UCSD-AML1 (cell line): ENCODE data around the gene GLP1R.

Experiments
- DNase-seq: peaks from one replicate; lab custom pipeline; 2025; ENCODE audit not compliant: unreplicated experiment; lab: John Stamatoyannopoulos, UW

GLP1R gene

DNA sequence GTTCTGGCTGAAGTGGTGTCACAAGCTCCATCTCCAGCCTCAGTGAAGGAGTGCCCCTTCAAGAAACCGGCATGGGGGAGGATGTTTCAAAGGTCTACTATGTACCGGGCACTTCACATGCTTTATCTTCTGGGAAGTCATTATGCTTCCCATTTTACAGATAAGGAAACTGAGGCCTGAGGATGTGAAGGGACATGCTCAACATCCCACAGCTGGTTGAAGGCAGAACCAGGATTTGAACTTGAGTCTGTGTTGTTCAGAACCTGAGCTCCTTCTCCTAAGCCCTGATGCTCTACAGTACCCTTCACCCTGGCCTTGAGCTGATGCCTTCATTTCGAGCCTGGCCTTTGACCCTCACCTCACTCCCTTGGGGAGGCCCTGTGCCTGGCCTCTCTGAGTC lies 13.0 kb downstream of the GLP1R start:
- DNase-seq: no peak

DNA sequence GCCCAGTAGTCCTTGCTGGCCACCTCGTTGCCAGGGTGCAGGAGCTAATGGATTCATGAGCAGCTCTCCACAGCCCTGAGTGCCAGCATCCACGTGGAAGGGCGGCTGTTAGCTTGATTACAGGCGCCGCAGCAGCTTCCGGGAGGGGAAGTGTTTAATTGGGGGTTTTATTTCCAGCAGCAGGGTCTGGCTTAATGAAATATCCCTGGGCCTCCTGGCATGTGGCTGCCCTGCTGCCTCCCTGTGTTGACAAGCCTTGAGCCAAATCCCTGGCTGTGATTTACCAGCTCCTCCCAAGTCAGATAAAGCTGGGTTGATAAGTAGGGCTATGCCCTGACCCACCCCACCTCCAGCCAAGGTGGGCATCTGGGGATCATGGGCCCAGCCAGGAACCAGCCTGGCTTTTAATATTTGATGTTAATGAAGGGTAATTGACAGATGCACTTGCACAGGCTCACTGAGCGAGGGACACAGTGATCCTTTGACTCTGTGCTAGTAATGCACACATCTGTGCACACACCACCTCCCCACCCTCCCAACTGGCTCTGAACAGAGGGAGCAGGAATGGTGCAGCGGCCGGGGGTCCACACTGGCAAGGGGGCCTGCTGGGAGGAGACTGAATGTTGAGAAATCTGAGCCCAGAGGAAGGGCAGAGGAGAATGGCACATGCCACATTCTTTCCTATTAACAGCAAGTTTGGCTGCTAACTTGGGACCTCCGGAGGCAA lies 13.6 kb downstream of the GLP1R start:
- no peak for DNase-seq

DNA sequence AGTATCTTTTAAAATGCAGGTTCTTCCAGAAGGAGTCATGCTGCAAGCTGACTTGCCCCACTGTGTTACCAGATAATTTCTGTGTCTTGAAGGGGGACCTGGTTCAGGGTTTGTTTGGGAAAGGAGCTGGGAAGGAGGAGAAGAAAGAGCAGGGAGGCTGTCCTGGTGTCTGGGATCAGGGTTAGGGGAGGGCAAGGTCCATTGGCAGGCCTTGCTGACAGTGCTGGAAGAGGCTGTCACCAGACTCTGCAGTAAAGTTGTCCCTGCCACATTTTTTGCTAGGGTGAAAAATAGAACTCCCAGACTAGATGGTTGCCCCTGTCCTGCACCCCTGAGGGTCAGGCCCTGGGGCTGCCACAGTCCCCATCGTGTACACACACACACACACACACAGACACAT lies 14.9 kb downstream of the GLP1R start:
- DNase-seq: no peak

DNA sequence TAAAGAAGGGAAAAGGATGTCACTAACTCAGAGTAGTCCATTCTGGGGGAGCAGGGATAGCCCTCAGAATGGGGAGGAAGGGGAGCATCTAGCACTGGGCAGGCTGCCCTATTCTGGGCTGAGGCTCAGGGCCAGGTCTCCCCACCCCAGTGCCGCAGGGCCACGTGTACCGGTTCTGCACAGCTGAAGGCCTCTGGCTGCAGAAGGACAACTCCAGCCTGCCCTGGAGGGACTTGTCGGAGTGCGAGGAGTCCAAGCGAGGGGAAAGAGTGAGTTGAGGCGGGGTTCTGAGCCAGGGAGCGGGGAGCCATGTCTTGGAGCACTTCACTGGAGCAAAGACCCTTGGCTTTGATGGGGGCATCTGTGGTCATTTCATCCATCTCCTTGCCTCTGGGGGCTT lies 17.0 kb downstream of the GLP1R start:
- no peak for DNase-seq

DNA sequence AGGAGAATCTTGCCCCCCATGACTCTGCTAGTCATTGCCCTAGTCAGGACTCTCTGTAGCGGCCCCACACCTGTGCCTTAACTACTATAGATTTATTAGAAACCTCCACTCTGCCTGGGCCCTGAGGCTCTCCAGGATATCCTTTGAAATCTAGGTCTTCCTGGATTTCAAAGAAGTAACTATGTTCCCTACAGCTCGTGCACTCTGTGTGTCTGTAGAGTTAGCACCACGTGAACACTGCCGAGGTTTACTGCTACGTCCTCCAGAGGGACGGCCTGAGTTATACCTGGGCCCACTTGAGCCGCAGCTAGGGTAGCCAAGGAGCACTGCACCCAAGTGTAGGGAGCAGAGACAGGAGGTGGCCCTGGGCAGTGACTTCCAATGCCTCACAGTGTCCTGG lies 19.8 kb downstream of the GLP1R start:
- DNase-seq: no peak

DNA sequence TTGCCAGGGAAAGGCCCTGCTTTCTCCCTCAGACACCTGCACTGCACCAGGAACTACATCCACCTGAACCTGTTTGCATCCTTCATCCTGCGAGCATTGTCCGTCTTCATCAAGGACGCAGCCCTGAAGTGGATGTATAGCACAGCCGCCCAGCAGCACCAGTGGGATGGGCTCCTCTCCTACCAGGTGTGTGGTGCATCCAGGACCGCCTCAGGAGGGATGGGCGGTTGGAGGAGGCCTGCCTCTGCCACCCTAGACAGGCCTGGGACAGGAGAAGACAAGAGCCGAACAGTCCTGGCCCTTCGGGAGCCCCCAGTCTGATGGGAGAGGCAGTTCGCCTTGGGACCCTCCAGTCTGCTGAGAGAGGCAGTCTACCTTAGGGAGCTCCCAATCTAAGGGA lies 24.2 kb downstream of the GLP1R start:
- no peak for DNase-seq

DNA sequence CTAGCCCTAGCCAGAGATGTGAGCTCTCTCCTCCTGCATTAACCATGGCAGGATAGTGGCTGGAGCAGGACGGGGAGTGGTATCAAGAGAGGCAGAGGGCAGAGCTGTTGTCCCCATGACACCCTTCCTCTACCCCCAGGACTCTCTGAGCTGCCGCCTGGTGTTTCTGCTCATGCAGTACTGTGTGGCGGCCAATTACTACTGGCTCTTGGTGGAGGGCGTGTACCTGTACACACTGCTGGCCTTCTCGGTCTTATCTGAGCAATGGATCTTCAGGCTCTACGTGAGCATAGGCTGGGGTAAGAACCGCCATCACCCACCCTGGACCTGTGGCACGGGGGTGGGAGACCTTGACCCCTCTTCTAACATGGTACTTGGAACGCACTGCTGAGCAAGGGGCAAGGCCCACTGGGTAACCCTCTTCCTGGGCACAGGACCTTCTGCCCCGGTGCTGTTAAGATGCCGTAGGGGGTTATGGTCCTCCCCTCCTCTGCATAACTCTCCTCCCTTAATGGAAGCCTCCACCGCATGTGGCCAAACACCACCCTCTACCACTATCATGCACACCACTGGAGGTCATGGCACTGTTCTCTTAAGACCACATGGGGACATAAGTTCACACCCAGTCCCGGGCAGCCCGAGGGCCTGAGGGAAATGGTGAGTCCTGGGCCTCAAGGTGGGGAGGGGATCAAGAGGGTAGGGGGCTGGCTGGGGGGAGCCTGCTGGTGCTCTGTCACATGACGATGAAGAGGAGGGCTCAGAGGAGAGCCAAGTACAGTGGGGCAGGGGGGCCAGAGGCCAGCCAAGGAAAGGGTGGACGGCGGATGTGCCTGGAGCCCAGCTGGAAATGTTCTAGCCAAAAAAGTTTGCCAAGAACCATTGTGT lies 25.1 kb downstream of the GLP1R start:
- DNase-seq: no peak

DNA sequence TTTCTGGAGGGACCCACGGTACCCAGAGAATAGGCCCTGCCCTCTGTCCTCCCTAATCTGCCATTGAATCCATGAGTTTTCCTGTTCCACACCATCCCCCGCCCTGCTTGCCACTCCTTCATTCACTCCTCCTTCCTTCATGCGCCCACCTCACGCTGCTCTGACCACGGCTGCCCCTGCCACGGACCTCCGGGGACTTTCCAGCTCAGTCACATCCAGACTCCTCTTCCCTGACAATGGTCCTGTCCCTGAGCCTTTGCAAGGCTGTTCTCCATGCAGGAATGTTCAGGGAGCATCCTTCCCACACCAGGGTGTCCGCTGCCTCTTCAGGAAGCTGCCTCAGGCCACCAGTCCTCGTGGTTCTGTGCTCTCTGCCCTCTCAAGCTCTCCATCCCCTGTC lies 25.9 kb downstream of the GLP1R start:
- no peak for DNase-seq

DNA sequence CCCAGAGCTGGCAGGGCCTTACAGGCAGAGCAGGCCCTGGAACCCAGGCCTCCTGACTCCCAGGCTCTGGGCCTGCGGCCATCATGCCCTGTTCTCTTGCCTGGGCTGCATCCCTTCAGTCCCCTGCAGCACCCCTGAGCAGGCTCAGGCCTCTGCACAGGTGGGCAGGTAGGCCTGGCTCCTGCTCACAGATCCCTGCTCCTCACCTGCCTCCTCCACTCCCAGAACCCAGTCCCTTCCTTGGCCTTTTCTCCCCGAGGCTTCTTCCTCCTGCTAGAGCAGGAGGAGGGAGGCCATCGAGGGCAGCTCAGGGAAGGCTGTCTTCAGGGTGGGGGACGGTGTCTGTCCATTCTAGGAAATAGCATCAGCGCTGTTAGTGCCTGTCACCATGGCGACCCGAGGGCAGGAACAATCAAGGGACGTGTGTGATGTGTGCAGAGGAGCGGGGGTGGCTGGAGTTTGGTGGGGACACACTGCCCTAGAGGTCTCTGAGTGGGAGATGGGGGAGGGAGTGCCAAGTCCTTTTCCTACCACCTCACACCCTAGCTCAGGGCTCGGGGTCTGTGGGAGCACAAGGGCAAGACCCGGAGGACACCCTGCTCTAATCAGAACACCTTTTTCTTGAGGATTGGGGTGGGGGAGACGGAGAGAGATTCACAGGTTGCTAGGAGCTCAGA lies 26.6 kb downstream of the GLP1R start:
- no peak for DNase-seq

DNA sequence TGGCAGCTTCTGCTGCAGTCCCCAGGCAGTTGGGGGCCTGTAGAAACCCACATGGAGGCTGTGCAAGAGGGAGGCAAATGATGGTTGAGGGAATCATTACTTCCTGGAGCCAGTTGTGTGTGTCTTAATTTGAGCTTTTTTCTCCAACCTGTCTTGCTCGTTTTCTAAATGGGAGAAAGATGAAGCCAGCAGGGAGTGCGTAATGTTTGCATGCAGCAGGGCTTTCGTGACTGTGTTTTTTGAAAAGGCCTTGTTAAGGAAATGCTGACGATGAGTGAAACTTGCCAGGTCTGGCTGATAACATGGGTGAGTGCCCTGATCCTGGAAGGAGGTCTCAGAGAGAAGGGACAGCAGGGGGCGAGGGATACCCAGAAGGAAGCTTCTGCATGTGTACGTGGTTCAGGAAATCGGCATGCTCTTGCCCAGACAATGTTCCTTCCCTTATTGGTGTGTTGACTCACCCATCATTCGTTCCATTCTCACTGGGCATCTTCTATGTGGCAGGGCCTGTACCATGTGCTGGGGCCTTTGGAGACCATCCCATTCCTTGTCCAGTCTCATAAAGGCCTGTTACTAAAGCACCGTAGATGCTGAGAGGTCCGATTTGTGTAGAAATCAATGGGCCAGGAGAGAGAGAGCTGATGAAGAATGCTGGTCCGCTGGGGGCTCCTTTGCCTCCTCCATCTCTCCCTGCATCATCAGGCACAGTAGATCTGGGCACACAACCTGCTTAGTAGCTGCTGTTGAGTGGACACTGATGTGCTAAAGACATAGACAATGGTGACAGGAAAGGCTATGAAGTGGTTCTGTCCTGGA lies 27.4 kb downstream of the GLP1R start:
- no peak for DNase-seq

DNA sequence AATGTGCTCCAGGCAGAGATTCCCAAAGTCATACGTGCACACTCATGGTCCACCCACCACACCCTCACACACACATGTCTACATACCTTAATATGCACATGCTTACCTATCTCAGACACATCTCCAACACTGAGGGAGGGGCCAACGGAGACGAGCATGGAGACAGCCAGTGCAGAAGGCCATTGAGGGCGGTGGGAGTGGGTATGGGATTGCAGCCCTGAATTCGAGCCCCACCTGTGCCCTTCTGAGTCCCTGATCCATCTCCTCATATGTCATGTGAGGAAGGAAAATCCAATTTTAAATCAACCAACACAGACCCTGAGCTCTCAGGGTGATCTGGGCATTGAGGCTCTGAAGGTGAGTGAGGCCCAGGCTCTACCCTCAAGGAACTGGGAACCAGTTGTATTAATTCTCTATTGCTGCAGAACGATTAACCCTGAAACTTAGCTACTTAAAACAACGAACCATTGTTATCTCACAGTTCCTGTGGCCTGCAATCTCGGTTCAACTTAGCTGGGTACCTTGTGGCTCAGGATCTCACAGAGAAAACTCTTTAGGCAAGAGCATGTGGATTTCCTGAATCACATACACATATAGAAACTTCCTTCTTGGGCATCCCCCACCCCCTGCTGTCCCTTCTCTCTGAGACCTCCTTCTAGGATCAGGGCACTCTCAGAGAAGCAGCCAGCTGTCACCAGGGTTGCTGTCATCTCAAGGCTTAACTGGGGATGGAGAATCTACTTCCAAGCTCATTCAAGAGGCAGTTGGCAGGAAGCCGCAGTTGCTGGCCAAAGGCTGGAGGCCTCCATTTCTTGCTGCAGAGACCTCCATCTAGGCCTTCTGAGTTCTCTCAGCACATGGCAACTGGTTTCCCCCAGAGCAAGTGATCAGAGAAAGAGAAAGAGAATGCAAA lies 28.3 kb downstream of the GLP1R start:
- DNase-seq: no peak

DNA sequence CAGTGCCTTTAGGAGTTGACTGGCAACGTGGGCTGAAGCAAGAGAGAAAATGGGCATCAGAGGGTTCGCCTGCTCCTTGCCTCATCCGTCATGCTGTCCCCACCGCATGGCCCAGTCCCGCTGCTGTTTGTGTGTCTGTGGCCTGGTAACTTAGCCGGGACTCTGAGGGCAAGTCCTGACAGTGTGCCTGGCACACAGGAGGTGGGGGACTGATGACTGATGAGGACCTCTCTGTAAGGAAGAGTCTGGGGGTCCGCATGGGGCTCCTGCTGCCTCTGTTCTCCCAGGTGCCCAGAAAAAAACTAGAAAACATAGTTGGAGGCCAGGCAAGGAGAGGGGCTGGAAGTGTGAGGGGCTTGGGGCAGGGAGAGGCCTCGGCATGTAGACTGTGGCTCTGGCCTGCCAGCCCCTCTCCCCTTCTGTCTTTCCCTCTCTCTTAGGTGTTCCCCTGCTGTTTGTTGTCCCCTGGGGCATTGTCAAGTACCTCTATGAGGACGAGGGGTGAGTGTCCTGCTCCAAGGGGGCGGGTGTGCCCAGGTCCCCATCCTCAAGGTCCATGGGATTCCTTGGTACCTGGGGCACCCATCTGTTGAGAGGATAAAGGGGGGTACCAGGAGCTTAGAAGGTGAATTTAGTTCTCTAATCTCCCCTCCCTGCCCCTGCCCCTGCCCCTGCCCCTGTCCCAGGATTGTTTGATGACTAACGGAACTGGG lies 29.5 kb downstream of the GLP1R start:
- DNase-seq: no peak

DNA sequence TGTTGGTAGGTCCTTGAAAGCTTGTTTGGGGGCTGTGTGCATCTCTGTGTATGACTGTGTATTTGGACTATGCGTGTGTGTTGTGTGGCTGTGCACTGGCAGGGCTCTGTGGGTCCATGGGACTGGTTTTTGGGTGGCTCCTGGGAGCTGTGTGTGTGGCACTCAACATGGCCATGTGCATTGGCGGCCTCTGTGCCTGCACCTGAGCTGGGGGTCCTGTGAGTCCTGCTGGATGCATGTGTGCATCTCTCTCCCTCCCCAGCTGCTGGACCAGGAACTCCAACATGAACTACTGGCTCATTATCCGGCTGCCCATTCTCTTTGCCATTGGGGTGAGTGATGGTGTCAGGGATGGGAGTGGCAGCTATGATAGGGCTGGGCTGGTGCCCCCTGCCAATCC lies 30.1 kb downstream of the GLP1R start:
- no peak for DNase-seq

DNA sequence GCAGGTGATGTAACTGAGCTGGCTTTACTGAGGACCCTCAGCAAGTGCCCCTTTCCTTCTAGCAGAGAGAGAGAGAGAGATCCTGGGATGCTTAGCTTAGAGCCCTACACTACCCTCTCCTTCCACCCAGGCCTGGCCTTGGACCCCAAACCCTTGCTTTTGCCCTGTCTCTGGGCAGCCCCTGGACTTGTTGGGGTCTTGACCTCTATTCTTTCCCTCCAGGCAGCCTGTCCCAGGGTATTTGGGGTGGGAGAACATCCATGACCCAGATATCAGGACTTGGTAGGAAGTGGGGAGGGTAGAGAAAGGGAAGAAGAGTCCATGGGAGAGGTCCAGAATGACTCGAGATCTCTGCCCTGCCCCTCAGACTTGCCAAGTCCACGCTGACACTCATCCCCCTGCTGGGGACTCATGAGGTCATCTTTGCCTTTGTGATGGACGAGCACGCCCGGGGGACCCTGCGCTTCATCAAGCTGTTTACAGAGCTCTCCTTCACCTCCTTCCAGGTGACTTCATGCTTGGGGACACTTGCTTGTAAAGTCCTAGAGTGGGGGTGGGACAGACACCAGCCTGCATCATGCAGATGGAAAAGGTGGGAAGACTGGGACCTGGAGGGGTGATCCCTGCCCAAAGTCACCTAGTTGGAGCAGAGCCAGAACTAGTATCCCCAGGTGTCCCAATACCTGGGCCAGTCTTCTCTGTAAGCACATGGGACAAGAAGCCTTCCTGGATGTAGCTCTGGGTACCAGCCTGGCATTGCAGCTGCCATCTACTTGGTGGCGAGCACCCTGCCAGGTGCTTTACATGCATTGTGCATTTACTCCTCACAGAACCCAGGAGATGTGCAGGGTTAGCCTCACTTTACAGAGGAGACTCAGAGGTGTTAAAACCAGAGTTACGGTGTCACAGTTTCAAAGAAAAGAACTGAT lies 30.9 kb downstream of the GLP1R start:
- DNase-seq: no peak

DNA sequence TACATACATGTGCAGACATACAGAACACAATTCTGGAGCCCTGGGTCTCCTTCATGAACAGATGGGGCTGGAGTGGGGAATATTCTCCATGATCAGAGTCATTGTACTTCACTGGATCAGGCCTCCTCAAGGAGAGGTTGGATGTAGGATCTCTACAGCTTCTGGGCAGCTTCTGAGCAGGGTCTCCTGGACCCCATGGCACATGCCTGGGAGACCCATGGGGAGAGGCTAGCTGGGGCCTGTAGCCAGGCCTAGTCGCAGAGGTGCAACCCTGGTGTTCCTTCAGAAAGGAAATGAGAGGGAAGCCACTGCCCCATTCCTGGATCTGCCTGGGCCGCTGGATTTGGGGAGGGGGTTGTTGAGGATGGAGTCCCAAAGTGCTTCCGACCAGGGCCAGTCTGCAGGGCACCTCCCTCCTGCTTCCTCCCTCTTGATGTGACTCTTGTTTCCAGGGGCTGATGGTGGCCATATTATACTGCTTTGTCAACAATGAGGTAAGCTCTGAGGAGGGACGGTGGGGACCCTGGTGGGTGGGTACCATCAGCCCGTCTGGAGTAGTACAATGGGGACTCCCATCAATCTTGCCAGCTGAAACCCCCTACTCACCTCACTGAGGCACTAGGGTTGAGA lies 31.8 kb downstream of the GLP1R start:
- DNase-seq: no peak

DNA sequence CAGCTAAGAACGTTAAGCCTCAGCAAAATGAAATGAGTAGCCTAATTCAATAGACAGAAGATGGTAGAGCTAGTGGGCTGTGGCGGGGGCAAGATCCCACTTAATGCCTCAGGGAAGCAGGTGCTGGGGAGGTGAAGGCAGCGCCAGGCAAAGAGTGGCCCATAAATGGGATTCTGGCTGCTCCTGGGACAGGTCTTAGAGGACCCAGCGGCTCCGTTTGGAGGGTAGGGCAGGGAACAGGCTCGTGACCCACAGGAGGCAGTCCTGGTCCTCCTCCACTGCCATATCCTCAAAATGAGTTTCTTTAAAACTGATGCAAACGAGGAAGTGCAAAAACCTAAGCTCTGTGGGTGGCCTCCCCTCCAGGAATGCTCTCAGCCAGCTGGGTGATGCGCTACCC lies 33.7 kb downstream of the GLP1R start:
- no peak for DNase-seq

DNA sequence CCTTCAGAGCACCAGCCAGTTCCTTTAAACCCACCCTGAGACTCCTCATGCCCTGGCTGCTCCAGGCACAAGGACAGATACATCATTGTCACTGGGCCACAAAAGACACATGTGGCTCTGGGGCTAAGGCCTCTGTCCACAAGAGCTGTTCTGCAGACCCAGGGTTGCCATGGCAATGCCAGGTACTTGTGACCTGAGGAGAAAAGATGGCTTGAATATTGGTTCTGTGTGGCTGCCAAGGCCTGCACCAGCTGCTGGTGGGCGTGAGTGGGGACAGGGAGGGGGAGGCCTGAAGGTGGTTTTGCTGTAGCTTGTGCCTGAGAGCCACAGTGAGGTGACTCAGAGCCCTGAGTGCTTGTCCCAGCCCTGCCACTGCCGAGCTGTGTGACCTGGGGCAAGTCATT lies 34.7 kb downstream of the GLP1R start:
- no peak for DNase-seq

DNA sequence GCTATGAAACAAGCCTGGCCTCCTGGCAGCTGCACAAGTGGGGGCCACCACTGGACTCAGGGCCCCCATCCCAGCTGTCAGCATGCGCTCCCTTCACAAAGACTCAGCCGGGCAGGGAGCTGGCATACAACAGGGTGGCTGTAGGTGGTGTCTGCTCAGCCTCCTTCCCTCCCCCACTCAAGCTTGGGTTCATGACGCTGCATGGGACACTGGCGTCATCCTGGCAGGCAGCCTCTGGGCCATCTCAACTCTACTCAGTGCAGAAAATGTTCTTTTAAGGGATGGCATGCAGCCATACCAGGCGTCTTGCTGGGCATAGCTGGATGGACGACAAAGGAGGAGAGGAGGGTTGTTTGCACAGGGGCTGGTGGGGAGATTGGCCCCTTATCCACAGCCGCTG lies 35.9 kb downstream of the GLP1R start:
- DNase-seq: no peak
